SK-N-SH (cell line): Measurements from ENCODE around the gene AVPR2.

ENCODE experiments used
- CHD2 ChIP-seq: fragments of 150-350 bp; IDR thresholded peaks from 2 replicates; pipeline ENCODE4 v1.6.1; 2018; ENCODE audit warnings: low read length; ENCODE audit not compliant: partially characterized antibody
- EP300 ChIP-seq, 2 experiments: IDR thresholded peaks; 2 replicates each; pipeline versions ENCODE4 v1.4.0 to v1.6.1; 2012; ENCODE audit warnings: borderline replicate concordance in 1 of 2, low read depth in 1 of 2, low read length in 1 of 2
- EZH2phosphoT487 ChIP-seq: fragments of 200-600 bp; sonication (generic); IDR thresholded peaks from 2 replicates; pipeline ENCODE4 v1.6.1; 2017; ENCODE audit warnings: low read depth, mixed run types, mild to moderate bottlenecking, antibody characterized with exemption, moderate library complexity, borderline replicate concordance
- FOXM1 ChIP-seq: IDR thresholded peaks from 2 replicates; pipeline ENCODE4 v1.4.0; 2012; ENCODE audit warnings: low read depth, mild to moderate bottlenecking
- GABPA ChIP-seq: IDR thresholded peaks from 2 replicates; pipeline ENCODE4 v1.4.0; 2012; ENCODE audit warnings: low read depth, mild to moderate bottlenecking
- MXI1 ChIP-seq: IDR thresholded peaks from 2 replicates; pipeline ENCODE4 v1.6.1; 2012; ENCODE audit warnings: mild to moderate bottlenecking, low read depth, low read length, improper control_type of control experiment
- POLR2AphosphoS5 ChIP-seq: IDR thresholded peaks from 2 replicates; pipeline ENCODE4 v1.6.1; 2012; ENCODE audit warnings: low read depth, low read length
- RAD21 ChIP-seq: IDR thresholded peaks from 2 replicates; pipeline ENCODE4 v1.6.1; 2012; ENCODE audit warnings: mild to moderate bottlenecking, low read length
- SMC3 ChIP-seq: IDR thresholded peaks from 2 replicates; pipeline ENCODE4 v1.6.1; 2012; ENCODE audit warnings: low read depth, low read length, improper control_type of control experiment
- TCF12 ChIP-seq: IDR thresholded peaks from 2 replicates; pipeline ENCODE4 v1.4.0; 2012
- TF ChIP-seq, protein P1 (sequence below): fragments of 200-600 bp; sonication (generic); IDR thresholded peaks from 2 replicates; pipeline ENCODE4 v1.6.1; 2017; ENCODE audit warnings: antibody characterized with exemption, mild to moderate bottlenecking, moderate library complexity

DNA sequence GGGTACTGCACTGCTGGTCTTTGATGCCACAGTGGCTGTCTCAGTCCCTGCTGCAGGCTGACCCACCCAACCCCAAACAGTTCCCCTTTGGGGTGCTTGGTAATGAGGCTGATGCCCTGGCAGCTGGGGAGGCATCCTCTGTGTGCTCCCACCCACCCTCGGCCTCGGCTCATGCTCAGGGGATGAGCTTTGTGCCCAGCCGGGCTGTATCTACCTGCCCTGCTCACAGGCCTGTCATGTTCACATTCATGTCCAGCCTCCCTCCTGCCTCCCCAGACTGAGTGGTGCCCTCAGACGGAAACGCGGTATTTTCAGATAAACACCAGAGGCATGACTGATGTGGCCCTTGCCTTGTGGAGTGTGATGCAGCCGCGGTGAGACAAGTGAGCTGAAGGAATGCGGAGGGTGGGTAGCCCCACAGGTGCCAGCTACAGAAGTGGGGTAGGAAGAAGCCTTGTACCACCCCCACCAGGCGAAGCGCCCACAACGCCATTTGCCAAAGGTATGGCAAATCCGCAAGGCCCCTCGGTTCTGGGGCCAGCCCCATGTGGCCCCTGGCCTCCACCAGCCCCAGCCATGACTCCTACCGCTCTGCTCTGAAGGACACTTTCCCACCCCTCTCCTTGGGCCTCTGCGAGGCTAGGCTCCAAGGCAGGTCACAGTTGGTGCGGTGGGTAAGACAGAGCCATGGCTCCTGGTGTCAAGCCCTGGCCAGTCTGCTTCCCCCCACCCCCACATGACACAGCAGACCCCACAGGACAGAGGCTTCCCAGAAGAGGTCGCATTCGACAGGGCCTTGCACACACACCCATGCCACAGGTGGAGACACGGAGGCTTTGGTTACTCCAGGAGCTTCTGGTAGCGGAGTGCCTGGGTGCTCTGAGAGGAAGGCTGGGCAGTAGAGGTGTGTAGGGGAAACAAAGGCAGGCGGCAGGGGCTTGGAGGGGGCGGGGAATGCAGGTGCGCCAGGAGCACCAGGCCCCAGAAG is 41.8 kb downstream of the AVPR2 start:
- TF ChIP-seq GABPA, result no peak
- TF ChIP-seq, protein P1, sequence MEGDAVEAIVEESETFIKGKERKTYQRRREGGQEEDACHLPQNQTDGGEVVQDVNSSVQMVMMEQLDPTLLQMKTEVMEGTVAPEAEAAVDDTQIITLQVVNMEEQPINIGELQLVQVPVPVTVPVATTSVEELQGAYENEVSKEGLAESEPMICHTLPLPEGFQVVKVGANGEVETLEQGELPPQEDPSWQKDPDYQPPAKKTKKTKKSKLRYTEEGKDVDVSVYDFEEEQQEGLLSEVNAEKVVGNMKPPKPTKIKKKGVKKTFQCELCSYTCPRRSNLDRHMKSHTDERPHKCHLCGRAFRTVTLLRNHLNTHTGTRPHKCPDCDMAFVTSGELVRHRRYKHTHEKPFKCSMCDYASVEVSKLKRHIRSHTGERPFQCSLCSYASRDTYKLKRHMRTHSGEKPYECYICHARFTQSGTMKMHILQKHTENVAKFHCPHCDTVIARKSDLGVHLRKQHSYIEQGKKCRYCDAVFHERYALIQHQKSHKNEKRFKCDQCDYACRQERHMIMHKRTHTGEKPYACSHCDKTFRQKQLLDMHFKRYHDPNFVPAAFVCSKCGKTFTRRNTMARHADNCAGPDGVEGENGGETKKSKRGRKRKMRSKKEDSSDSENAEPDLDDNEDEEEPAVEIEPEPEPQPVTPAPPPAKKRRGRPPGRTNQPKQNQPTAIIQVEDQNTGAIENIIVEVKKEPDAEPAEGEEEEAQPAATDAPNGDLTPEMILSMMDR, result no peak
- TF ChIP-seq MXI1, result no peak
- TF ChIP-seq TCF12, result no peak
- no peak for TF ChIP-seq FOXM1
- no peak for TF ChIP-seq EZH2phosphoT487
- no peak for TF ChIP-seq EP300 (IDR thresholded peaks at IDR 0.05; ENCODE audit: borderline replicate concordance in 1 of 2, low read depth in 1 of 2, low read length in 1 of 2)
- TF ChIP-seq POLR2AphosphoS5, result no peak
- no peak for TF ChIP-seq CHD2
- TF ChIP-seq RAD21, result no peak
- TF ChIP-seq SMC3, result no peak
